OCI-LY1 (cell line): Measurements from ENCODE around the gene TMEM144.
"Not testable (repeated sequence)": the region's sequence is repeated elsewhere in the genome, so short reads cannot be mapped to it uniquely, and the experiment has no call there.

ENCODE experiments used
- H2AFZ ChIP-seq: fragments of 200-600 bp; sonication (generic), shearing (Covaris generic); 2 replicates; pipeline ENCODE4 v1.6.0; 2014; ENCODE audit warnings: antibody characterized with exemption, mild to moderate bottlenecking, low read length
- H3F3A ChIP-seq: fragments of 200-600 bp; sonication (generic), shearing (Covaris generic); 2 replicates; pipeline ENCODE4 v1.6.0; 2014; ENCODE audit warnings: mild to moderate bottlenecking, antibody characterized with exemption, low read length, moderate library complexity; ENCODE audit not compliant: insufficient read depth
- H3K27ac ChIP-seq: fragments of 200-600 bp; sonication (generic); 2 replicates; pipeline ENCODE4 v1.5.1; 2014; ENCODE audit warnings: low read length, mixed run types, mild to moderate bottlenecking, low read depth; ENCODE audit not compliant: poor library complexity, severe bottlenecking
- H3K27me3 ChIP-seq: fragments of 200-600 bp; sonication (generic); 2 replicates; pipeline ENCODE4 v1.6.0; 2014; ENCODE audit warnings: antibody characterized with exemption, mild to moderate bottlenecking, low read length, moderate library complexity; ENCODE audit not compliant: insufficient read depth
- H3K36me3 ChIP-seq: fragments of 200-600 bp; sonication (generic); 2 replicates; pipeline ENCODE4 v1.6.1; 2014; ENCODE audit warnings: mild to moderate bottlenecking, antibody characterized with exemption, low read length, moderate library complexity, mixed read lengths; ENCODE audit not compliant: insufficient read depth
- H3K4me1 ChIP-seq: fragments of 200-600 bp; sonication (generic); 2 replicates; pipeline ENCODE4 v1.5.1; 2014; ENCODE audit warnings: mild to moderate bottlenecking, low read length, moderate library complexity; ENCODE audit not compliant: insufficient read depth, severe bottlenecking
- H3K4me2 ChIP-seq: fragments of 200-600 bp; sonication (generic), shearing (Covaris generic); 2 replicates; pipeline ENCODE4 v1.6.1; 2014; ENCODE audit warnings: low read length
- H3K4me3 ChIP-seq: fragments of 200-600 bp; sonication (generic); 2 replicates; pipeline ENCODE4 v1.5.1; 2014; ENCODE audit warnings: low read length, low read depth, mild to moderate bottlenecking, mixed read lengths; ENCODE audit not compliant: poor library complexity, severe bottlenecking
- H3K79me2 ChIP-seq: fragments of 200-600 bp; shearing (Covaris generic); 2 replicates; pipeline ENCODE4 v1.6.1; 2016; ENCODE audit warnings: mixed run types, low read length, mixed read lengths; ENCODE audit not compliant: insufficient read depth
- H3K9ac ChIP-seq: fragments of 200-600 bp; sonication (generic), shearing (Covaris generic); 2 replicates; pipeline ENCODE4 v1.6.1; 2014; ENCODE audit warnings: mild to moderate bottlenecking, low read length, mixed read lengths
- H3K9me2 ChIP-seq: fragments of 200-600 bp; sonication (generic), shearing (Covaris generic); 2 replicates; pipeline ENCODE4 v1.6.1; 2014; ENCODE audit warnings: low read depth, mild to moderate bottlenecking, low read length, mixed read lengths
- H3K9me3 ChIP-seq: fragments of 200-600 bp; shearing (Covaris generic); 2 replicates; pipeline ENCODE4 v1.6.1; 2014; ENCODE audit warnings: low read length, mixed read lengths
- H4K20me1 ChIP-seq: fragments of 200-600 bp; sonication (generic), shearing (Covaris generic); 2 replicates; pipeline ENCODE4 v1.6.0; 2016; ENCODE audit warnings: mild to moderate bottlenecking, low read length; ENCODE audit not compliant: insufficient read depth
- EZH2 ChIP-seq: fragments of 200-600 bp; sonication (generic), shearing (Covaris generic); IDR thresholded peaks from 2 replicates; pipeline ENCODE4 v1.8.0; 2017; ENCODE audit warnings: borderline replicate concordance, mixed run types, mild to moderate bottlenecking, antibody characterized with exemption, low read length, moderate library complexity, mixed read lengths
- TF ChIP-seq, protein P1 (sequence below): fragments of 200-600 bp; sonication (generic), shearing (Covaris generic); IDR thresholded peaks from 2 replicates; pipeline ENCODE4 v1.5.1; 2017; ENCODE audit warnings: mild to moderate bottlenecking, antibody characterized with exemption, low read length, moderate library complexity, mixed read lengths

TMEM144 gene

GRCh38 chr4:158217763-158218162, 7.5 kb downstream of the TMEM144 start:
- TF ChIP-seq, protein P1, sequence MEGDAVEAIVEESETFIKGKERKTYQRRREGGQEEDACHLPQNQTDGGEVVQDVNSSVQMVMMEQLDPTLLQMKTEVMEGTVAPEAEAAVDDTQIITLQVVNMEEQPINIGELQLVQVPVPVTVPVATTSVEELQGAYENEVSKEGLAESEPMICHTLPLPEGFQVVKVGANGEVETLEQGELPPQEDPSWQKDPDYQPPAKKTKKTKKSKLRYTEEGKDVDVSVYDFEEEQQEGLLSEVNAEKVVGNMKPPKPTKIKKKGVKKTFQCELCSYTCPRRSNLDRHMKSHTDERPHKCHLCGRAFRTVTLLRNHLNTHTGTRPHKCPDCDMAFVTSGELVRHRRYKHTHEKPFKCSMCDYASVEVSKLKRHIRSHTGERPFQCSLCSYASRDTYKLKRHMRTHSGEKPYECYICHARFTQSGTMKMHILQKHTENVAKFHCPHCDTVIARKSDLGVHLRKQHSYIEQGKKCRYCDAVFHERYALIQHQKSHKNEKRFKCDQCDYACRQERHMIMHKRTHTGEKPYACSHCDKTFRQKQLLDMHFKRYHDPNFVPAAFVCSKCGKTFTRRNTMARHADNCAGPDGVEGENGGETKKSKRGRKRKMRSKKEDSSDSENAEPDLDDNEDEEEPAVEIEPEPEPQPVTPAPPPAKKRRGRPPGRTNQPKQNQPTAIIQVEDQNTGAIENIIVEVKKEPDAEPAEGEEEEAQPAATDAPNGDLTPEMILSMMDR, result no peak
- TF ChIP-seq EZH2, result no peak
- Histone ChIP-seq H3K9me2 (no peaks in the 10 kb centered on the region), H3K4me3 (no peak overlapping the region)

DNA sequence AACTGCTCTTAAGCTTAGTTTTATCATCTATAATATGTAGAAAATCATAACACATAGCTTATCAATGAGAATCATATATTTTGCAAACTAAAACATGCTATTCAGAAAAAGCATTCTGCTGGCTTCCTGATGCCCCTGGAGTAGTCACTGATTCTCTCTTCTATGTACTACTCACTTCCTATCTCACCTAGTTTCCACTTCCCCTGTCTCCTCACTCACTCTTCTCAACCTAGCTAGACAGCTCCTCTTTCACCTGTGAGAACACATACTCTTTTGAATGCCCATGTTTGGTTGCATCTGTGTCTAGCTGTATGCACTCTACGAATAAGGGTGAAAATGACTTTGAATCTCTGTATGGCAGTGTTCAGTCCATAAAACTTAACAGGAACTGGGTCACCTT, 9.3 kb downstream of the TMEM144 start:
- H2AFZ ChIP-seq, result no peak overlapping the region
- H3K4me1 ChIP-seq, result no peaks in the 10 kb centered on the region
- no peaks in the 10 kb centered on the region for H3K27me3 ChIP-seq
- H3K79me2 ChIP-seq, result no peaks in the 10 kb centered on the region
- TF ChIP-seq, protein P1, result no peak
- no peak for TF ChIP-seq EZH2
- H3K4me3 ChIP-seq, result no peak overlapping the region
- H3K36me3 ChIP-seq, result no peaks in the 10 kb centered on the region
- no peaks in the 10 kb centered on the region for H4K20me1 ChIP-seq
- no peaks in the 10 kb centered on the region for H3F3A ChIP-seq
- H3K9ac ChIP-seq, result no peak overlapping the region
- no peaks in the 10 kb centered on the region for H3K9me3 ChIP-seq
- no peak overlapping the region for H3K27ac ChIP-seq
- no peak overlapping the region for H3K4me2 ChIP-seq
- H3K9me2 ChIP-seq, result no peaks in the 10 kb centered on the region

More at GRCh38 chr4:158217763-158218162, 7.5 kb downstream of the TMEM144 start:
- H4K20me1 ChIP-seq, result no peaks in the 10 kb centered on the region
- H3K4me1 ChIP-seq, result no peaks in the 10 kb centered on the region
- no peak overlapping the region for H2AFZ ChIP-seq
- no peaks in the 10 kb centered on the region for H3K9me3 ChIP-seq
- H3K36me3 ChIP-seq, result no peaks in the 10 kb centered on the region
- no peaks in the 10 kb centered on the region for H3F3A ChIP-seq
- no peak overlapping the region for H3K9ac ChIP-seq
- no peaks in the 10 kb centered on the region for H3K79me2 ChIP-seq
- no peak overlapping the region for H3K27ac ChIP-seq
- H3K27me3 ChIP-seq, result no peaks in the 10 kb centered on the region
- no peak overlapping the region for H3K4me2 ChIP-seq

DNA sequence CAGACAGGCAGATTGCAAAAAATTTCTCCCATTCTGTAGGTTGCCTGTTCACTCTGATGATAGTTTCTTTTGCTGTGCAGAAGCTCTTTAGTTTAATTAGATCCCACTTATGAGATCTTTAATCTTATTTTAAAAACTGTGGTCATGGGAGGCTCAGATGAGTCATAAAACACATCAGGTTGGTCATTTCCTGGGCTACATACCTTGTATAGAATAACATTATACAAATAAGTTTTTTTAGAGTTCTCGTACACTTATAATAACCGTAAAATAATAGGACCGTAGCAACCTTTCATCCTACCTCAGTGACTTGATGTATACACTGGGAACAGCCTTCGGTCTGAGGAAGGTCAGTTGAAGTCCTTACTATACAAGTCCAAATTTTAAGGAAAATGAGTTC, 14.0 kb downstream of the TMEM144 start:
- H3K27me3 ChIP-seq, H3K9ac ChIP-seq, H3F3A ChIP-seq, H3K9me2 ChIP-seq, H3K27ac ChIP-seq, H3K9me3 ChIP-seq, H3K79me2 ChIP-seq, H3K4me1 ChIP-seq, H3K4me2 ChIP-seq, H3K4me3 ChIP-seq, H4K20me1 ChIP-seq, H3K36me3 ChIP-seq, H2AFZ ChIP-seq: not testable (repeated sequence)

DNA sequence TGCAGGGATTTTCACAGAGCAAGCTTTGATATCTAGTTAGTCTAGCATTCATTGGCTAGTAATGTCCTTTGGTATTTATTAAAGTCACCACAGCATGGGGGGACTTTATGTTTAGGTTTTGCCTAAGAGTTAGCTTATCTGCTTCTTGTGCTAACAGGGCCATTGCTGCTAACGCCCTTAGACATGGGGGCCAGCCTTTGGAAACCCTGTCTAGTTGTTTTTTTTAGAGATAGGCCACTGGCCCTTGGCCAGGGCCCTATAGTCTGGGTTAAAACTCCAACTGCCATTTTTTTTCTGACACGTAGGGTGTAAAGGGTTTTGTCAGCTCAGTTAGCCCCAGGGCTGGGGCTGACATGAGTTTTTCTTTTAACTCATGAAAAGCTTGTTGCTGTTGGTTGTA, 14.7 kb downstream of the TMEM144 start:
- H3K27ac ChIP-seq, H3K27me3 ChIP-seq, H3K36me3 ChIP-seq, H3K9me3 ChIP-seq, H3K79me2 ChIP-seq, H4K20me1 ChIP-seq, H3K9me2 ChIP-seq, H2AFZ ChIP-seq, H3K4me2 ChIP-seq, H3K9ac ChIP-seq, H3F3A ChIP-seq, H3K4me3 ChIP-seq, H3K4me1 ChIP-seq: not testable (repeated sequence)

- H3K4me1 ChIP-seq, H2AFZ ChIP-seq: not testable (repeated sequence)
Measured at GRCh38 chr4:158227880-158228279, 17.6 kb downstream of the TMEM144 start.

GRCh38 chr4:158228399-158228798, 18.1 kb downstream of the TMEM144 start:
- not testable (repeated sequence) for H3K9me3 ChIP-seq, H3F3A ChIP-seq, H3K4me2 ChIP-seq, H3K4me3 ChIP-seq, H3K9ac ChIP-seq, H2AFZ ChIP-seq, H3K36me3 ChIP-seq, H3K27me3 ChIP-seq, H3K9me2 ChIP-seq, H3K27ac ChIP-seq, H3K4me1 ChIP-seq, H4K20me1 ChIP-seq, H3K79me2 ChIP-seq

More at GRCh38 chr4:158227880-158228279, 17.6 kb downstream of the TMEM144 start:
- H3K27me3 ChIP-seq, H3K9ac ChIP-seq, H3K4me2 ChIP-seq, H3K4me3 ChIP-seq, H3K9me3 ChIP-seq, H3K9me2 ChIP-seq, H3K36me3 ChIP-seq, H3K27ac ChIP-seq, H3F3A ChIP-seq, H4K20me1 ChIP-seq, H3K79me2 ChIP-seq: not testable (repeated sequence)
